B cell (primary cell): ENCODE measurements around the gene VANGL2.

ENCODE experiments used
- EZH2 ChIP-seq: IDR thresholded peaks from 2 replicates; pipeline ENCODE4 v1.6.1; 2012; ENCODE audit warnings: borderline replicate concordance, low read depth, mild to moderate bottlenecking, moderate library complexity, low read length; ENCODE audit not compliant: insufficient read depth, poor library complexity, severe bottlenecking
- TF ChIP-seq, protein P1 (sequence below): fragments of 200-600 bp; IDR thresholded peaks from one replicate; pipeline ENCODE4 v1.8.0; 2022; ENCODE audit warnings: antibody characterized with exemption, mild to moderate bottlenecking

- TF ChIP-seq, protein P1, sequence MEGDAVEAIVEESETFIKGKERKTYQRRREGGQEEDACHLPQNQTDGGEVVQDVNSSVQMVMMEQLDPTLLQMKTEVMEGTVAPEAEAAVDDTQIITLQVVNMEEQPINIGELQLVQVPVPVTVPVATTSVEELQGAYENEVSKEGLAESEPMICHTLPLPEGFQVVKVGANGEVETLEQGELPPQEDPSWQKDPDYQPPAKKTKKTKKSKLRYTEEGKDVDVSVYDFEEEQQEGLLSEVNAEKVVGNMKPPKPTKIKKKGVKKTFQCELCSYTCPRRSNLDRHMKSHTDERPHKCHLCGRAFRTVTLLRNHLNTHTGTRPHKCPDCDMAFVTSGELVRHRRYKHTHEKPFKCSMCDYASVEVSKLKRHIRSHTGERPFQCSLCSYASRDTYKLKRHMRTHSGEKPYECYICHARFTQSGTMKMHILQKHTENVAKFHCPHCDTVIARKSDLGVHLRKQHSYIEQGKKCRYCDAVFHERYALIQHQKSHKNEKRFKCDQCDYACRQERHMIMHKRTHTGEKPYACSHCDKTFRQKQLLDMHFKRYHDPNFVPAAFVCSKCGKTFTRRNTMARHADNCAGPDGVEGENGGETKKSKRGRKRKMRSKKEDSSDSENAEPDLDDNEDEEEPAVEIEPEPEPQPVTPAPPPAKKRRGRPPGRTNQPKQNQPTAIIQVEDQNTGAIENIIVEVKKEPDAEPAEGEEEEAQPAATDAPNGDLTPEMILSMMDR = no peak
- no peak for TF ChIP-seq EZH2
Observed at GRCh38 chr1:160460214-160460642, 59.9 kb downstream of the VANGL2 start.
